IPS-18c (cell line): Measurements from ENCODE around the gene NELFB.
"Not testable (repeated sequence)": the region's sequence is repeated elsewhere in the genome, so short reads cannot be mapped to it uniquely, and the experiment has no call there.

Source experiments
- H3K4me3 ChIP-seq: 2 replicates; pipeline ENCODE4 v1.7.0; 2013; ENCODE audit warnings: low read depth, mild to moderate bottlenecking, low read length, moderate library complexity; ENCODE audit not compliant: insufficient read depth
- H3K9me3 ChIP-seq: one replicate; pipeline ENCODE4 v1.6.1; 2013; ENCODE audit warnings: mild to moderate bottlenecking, low read length, moderate library complexity; ENCODE audit not compliant: control insufficient read depth, insufficient read depth

Gene NELFB

DNA sequence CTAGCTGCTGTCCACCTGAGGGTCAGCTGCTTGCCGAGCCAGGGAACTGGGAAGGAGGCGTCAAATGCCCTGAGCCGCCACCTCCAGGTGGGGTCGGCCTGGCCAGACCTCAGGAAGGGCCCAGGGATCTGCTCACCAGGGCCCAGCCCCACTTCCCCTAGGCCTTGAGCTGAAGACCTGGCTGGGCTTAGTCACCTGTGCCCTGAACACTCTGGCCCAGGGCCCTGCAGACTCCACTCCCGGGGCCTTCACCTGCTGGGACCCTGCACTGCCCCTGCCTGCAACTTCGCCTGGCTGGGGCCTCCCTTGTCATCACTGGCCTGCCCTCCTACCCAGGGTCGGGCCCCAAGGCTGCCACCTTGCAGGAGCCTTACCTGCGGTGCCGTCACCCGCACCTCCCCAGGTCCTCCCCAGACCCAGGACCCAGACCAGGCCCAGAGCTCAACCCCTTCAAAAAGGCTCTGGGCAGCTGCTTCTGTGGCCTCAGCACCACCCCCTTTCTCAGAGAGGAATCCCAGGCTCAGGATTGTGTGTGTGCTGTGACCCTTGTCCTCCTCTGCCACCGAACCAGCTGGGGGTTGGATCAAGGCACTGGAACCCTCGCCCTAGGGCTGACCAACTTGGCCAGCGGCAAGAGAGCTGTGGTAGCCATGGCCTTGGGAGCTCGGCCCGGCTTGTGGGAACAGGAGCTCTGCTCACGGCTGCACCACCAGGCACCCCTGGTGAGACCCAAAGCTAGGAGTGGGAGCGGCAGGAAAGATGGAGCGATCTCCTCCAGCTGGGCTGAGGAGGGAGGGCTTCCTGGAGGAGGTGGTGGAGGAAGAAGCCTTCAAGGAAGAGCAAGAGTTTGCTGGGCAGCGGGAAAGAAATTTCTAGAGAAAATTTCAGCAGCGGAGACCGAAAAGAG lies 1.2 kb upstream of the NELFB start:
- no peaks in the 10 kb centered on the region for H3K9me3 ChIP-seq
- peak overlapping the region; percentile 76 for H3K4me3 ChIP-seq

DNA sequence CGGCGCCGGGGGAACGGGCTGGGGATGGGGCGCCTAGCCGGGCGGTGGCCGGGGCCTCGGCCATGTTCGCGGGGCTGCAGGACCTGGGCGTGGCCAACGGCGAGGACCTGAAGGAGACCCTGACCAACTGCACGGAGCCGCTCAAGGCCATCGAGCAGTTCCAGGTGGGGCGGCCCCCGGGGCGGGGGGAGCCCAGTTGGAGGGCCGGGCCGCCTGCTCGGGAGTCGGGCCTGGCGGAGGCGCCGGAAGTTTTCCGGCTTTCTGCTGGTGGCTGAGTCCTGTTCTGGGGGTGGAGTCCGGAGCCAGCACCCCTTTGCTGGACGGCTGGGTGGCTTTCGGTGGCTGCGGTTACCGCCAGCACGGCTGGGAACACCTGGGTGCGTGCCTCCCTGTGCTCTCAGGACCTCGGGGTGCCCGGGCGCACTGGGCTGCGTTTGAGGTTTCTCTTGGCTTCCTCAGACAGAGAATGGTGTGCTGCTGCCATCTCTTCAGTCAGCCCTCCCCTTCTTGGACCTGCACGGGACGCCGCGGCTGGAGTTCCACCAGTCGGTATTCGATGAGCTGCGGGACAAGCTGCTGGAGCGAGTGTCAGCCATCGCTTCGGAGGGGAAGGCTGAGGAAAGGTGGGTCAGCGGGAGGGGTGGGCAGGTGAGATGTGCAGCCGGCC lies 454 bp downstream of the NELFB start:
- Histone ChIP-seq H3K4me3 (peak overlapping the region; percentile 89), H3K9me3 (no peaks in the 10 kb centered on the region)

DNA sequence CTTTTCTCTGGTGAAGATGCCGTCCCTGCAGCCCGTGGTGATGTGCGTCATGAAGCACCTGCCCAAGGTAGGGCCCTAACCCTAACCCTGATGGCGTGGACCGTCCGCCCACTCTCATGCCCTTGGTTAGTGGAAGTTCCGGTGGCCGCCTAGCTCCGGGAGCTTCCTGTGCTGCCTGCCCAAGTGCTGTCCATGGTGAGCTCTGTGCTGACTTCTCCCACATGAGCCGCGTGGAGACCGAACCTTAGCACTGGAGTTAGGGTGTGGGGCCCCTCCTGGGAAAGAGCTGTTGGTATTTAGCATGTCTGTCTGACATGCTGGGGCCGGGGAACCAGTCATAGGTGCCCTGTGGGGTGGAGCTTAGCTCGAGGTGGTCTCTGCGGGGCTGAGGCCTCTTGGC lies 1.2 kb downstream of the NELFB start:
- H3K4me3 ChIP-seq = peak overlapping the region; percentile 89
- no peaks in the 10 kb centered on the region for H3K9me3 ChIP-seq

DNA sequence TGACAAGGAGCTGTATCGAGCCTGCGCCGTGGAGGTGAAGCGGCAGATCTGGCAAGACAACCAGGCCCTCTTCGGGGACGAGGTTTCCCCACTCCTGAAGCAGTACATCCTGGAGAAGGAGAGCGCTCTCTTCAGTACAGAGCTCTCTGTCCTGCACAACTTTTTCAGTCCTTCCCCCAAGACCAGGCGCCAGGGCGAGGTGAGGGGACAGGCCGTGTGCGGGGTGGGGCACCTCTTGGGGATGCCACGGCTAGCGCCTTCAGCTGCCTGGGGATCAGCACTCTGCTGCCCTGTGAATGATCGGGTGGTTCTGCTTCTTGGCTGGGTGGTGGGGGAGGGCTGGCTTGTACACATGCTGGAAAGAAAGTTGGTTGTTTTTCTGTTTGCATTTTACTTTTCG lies 1.7 kb downstream of the NELFB start:
- H3K4me3 ChIP-seq = no peak overlapping the region
- no peaks in the 10 kb centered on the region for H3K9me3 ChIP-seq

DNA sequence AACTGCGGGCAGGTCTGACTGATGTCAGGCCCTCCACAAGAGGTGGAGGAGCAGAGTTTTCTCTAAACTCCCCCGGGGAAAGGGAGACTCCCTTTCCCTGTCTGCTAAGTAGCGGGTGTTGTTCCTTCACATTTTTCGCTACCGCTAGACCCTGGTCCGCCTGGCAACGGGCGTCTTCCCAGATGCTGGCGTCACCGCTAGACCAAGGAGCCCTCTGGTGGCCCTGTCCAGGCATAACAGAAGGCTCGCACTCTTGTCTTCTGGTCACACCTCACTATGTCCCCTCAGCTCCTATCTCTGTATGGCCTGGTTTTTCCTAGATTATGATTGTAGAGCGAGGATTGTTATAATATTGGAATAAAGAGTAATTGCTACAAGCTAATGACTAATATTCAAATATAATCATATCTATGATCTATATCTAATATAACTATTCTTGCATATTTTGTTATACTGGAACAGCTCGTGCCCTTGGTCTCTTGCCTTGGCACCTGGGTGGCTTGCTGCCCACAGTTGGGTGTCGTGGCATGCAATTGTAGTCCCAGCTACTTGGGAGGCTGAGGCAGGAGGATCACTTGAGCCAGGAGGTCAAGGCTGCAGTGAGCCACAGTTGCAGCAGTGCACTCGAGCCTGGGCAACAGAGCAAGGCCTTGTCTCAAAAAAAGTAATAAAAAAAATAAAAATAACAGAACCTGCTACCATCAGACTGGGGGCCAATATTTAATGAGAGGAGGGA lies 7.2 kb downstream of the NELFB start:
- not testable (repeated sequence) for H3K9me3 ChIP-seq, H3K4me3 ChIP-seq

DNA sequence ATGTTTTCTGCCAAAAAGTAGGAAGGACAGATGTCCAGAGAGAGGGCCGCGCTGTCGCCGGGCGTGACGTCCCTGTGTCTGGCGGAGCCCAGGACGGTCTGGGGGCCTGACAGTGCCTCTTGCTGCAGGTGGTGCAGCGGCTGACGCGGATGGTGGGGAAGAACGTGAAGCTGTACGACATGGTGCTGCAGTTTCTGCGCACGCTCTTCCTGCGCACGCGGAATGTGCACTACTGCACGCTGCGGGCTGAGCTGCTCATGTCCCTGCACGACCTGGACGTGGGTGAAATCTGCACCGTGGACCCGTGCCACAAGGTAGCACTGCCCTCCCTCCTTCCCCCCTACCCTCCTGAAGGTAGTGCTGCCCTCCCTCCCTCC lies 7.8 kb downstream of the NELFB start:
- no peak overlapping the region for H3K4me3 ChIP-seq
- no peaks in the 10 kb centered on the region for H3K9me3 ChIP-seq

DNA sequence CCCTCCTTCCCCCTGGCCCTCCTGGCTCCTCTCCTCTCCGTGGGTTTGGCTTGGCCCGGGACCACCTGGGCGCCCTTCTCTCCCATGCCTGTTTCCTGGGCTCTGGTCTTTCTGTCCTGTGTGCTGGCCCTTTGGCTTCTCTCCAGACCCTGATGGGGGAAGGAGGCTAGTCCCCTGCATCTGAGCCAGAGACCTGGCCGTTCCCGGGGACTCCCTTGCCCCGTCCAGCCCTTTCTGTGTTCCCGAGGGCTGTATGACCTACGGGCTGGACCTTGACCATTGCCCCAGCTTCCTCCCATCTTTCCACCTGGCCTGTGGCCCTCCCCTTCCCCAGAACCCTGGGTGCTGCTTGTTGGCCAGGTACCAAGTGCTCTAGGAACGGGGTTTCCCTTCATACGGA lies 8.4 kb downstream of the NELFB start:
- no peaks in the 10 kb centered on the region for H3K9me3 ChIP-seq
- H3K4me3 ChIP-seq = no peak overlapping the region

DNA sequence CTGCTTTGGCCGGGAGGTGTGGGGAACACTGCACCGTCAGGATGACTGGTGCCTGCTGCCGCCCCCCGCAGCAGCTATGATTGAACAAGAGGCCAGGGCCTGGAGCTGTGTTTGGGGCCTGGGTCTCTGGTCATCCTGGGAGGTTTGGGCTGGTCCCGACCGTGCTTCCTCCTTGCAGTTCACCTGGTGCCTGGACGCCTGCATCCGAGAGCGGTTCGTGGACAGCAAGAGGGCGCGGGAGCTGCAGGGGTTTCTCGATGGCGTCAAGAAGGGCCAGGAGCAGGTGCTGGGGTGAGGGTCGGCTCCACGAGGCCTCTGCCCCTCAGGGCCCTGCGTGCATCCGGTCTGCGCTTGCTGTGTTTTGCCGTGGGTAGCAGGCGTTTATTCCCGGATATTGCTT lies 8.9 kb downstream of the NELFB start:
- Histone ChIP-seq H3K4me3 (no peak overlapping the region), H3K9me3 (no peaks in the 10 kb centered on the region)

DNA sequence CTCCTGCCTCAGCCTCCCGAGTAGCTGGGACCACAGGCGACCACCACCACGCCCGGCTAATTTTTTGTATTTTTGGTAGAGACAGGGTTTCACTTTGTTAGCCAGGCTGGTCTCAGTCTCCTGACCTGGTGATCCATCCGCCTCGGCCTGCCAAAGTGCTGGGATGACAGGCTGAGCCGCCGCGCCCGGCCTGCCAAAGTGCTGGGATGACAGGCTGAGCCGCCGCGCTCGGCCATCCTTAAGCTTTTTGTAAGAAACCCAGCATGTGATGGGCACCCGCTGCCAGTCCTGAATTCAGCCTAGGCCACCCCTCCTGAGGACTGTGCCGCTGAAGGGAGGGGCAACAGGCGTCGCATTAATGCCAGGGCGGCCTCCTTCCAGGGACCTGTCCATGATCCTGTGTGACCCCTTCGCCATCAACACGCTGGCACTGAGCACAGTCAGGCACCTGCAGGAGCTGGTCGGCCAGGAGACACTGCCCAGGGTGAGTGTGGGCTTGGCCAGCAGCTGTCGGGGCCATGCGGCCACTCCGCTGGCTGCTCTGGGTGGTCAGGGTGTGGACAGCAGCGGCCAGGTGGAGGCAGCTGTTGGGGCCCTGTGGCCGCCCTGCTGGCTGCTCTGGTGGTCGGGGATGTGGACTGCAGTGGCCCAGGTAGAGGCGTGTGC lies 10.5 kb downstream of the NELFB start:
- no peaks in the 10 kb centered on the region for H3K9me3 ChIP-seq

DNA sequence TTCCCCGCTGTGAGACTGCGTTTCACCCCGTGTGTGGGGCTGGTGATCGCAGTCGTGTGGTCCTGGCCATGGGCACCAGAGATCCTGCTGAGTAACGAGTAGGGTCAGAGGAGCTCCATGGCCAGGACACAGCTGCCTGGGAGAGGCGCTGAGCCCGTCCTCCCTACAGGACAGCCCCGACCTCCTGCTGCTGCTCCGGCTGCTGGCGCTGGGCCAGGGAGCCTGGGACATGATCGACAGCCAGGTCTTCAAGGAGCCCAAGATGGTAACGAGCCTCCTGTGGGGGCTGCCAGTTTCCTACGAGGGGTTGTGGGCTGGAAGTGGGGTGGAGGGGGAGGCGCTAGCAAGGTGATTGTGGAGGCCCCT lies 11.0 kb downstream of the NELFB start:
- Histone ChIP-seq H3K4me3 (no peak overlapping the region), H3K9me3 (no peaks in the 10 kb centered on the region)

More for the DNA sequence above, 10.5 kb downstream of the NELFB start:
- H3K4me3 ChIP-seq = no peak overlapping the region

DNA sequence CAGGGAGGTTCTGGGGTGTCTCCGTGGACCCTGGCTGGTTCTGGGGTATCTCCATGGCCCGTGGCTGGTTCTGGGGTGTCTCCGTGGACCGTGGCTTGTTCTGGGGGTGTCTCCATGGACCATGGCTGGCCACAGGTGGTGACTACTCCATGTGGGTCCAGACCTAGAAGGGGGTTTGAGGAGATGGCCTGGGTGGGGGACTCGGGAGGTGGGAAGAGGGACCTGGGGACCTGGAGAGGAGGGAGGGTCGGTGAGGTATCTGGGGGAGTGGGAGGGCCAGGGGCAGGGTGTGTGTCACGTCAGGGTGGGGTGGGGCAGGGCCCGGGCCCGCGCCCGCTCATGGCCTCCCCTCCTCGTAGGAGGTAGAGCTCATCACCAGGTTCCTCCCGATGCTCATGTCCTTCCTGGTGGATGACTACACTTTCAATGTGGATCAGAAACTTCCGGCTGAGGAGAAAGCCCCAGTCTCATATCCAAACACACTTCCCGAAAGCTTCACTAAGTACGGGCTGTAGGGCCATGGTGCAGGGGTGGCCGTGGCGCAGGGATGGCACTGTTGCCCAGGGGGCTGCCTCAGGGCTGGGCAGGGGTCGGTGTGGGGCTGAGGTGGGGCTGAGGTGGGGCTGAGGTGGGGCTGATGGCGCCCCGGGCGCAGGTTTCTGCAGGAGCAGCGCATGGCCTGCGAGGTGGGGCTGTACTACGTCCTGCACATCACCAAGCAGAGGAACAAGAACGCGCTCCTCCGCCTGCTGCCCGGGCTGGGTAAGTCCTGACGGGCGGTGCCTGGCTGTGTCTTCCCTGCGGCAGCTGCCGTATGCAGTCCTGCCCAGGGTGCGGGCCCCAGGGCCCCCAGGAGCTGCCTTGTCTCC lies 11.7 kb downstream of the NELFB start:
- Histone ChIP-seq H3K4me3 (no peak overlapping the region), H3K9me3 (no peaks in the 10 kb centered on the region)

DNA sequence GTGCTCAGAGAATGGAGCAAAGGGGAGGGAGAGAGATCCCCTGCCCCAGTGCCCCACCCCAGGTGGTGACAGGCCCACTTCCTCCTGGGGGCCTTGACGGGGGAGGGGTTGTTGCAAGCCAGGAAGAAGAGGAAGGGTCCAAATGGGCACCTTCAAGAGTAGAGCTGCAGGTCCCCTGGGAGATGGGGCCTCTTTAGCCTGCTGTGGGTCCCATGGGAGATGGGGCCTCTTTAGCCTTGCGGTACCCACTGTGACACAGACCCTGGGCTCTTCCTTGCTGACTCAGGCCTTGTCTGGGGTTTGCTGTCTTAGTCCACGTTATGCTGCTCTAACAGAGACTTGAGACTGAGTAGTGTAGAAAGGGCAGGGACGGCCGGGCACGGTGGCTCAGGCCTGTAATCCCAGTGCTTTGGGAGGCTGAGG lies 12.8 kb downstream of the NELFB start:
- no peak overlapping the region for H3K4me3 ChIP-seq

DNA sequence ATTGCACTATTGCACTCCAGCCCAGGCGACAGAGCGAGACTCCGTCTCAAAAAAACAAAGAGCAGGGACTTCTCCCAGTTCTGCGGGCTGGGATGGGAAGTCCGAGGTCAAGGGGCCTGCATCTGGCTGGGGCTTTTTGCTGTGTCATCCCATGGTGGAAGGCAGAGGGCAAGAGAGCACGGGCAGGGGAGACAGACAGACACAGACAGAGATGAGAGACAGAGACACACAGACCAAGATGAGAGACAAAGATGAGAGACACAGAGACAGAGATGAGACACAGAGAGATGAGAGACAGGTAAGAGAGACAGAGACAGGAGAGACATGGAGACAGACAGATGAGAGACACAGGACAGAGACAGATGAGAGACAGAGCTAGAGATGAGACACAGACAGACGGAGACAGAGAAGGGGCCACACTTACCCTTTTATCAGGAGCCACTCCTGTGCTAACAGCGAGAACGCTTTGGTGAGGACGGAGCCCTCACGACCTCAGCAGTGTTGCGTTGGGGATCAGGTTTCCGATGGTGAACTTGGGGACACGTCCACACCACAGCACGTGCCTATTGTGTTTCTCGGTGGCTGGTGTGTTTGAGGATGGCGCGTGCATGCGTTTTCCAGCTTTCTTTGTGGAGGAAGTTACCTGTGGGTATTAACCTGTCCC lies 13.5 kb downstream of the NELFB start:
- no peaks in the 10 kb centered on the region for H3K9me3 ChIP-seq
- H3K4me3 ChIP-seq = no peak overlapping the region

More for the DNA sequence above, 12.8 kb downstream of the NELFB start:
- no peaks in the 10 kb centered on the region for H3K9me3 ChIP-seq

DNA sequence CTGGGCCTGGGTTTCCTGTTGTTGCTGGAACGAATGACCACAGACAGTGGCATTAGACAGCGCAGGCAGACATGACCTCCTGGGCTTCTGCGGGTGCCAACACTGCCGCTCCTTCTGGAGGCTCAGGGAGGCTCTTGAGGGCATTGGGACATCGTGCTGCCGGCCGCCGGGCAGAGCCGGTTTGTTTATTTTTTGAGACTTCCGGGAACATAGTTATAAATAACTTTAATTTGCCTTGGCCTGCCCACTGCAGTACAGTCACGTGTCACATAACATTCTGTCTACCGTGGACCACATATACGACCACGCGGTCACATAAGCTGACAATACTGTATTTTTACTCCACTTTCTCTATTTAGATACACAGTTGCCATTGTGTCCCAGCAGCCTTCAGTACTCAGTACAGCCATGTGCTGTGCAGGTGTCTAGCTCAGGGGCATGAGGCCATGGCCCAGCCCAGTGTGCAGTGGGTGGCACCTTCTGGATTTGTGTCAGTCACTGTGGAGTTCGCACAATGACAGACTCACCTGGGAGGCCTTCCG lies 14.2 kb downstream of the NELFB start:
- H3K4me3 ChIP-seq = no peak overlapping the region
- H3K9me3 ChIP-seq = no peaks in the 10 kb centered on the region

DNA sequence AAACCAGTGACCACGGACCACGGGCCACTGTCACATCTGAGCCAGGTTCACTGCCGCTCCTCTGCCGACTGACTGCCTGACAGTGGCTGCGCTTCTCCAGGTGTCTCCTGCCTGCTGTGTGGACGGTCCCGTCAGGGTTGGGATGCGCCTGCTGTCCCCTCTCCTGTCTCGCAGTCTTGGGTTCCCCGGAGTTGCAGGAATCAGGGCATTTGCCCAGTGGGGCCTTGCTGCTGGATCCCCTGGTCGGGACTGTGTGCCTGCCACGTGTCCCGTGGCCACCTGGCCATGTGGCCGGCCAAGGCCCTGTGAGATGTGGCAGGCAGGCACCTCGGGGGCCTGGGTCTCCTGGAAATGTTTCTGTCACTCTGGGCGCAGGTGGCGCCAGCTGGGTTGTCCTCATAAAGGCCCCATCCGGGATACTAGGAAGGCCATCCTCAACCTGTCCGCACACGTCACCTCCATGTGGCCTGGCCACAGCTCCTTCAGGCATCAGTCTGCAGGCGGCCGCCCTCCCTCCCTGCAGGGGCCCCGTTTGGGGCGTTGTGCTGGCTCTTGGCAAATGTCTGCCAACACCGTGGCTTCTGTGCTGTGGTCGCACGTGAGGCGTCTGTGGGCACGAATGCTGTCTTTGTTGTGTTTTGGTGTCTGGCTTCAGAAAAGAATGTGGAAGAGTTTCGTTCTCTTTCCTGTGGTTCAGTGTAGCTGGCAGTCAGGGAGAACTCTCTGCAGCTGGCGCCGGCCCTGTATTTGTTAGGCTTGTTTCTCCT lies 16.0 kb downstream of the NELFB start:
- Histone ChIP-seq H3K9me3 (no peaks in the 10 kb centered on the region), H3K4me3 (no peak overlapping the region)
